Neutrophil (primary cell): ENCODE measurements around the gene AGR2.

ENCODE experiments used
- H3K27ac ChIP-seq: fragments of 200-600 bp; sonication (generic); 2 replicates; pipeline ENCODE4 v1.5.1; 2016; ENCODE audit warnings: mild to moderate bottlenecking, moderate library complexity
- H3K27me3 ChIP-seq: fragments of 200-600 bp; sonication (generic); 2 replicates; pipeline ENCODE4 v1.6.0; 2016; ENCODE audit warnings: mild to moderate bottlenecking
- H3K36me3 ChIP-seq: fragments of 200-600 bp; sonication (generic); 2 replicates; pipeline ENCODE4 v1.5.1; 2017
- H3K4me1 ChIP-seq, 2 experiments: fragments of 200-600 bp in 1 of 2; sonication (generic) in 1 of 2; 1 replicate in 1 of 2; 2 replicates in 1 of 2; pipeline versions ENCODE4 v1.5.1 to v1.6.1; 2013 to 2016; ENCODE audit warnings: low read depth in 1 of 2, low read length in 1 of 2, mild to moderate bottlenecking in 1 of 2, moderate library complexity in 1 of 2; ENCODE audit not compliant: control insufficient read depth in 1 of 2, insufficient read depth in 1 of 2
- H3K4me3 ChIP-seq, 2 experiments: fragments of 200-600 bp in 1 of 2; sonication (generic) in 1 of 2; 1 replicate in 1 of 2; 2 replicates in 1 of 2; pipeline ENCODE4 v1.5.1; 2013 to 2016; ENCODE audit warnings: low read depth in 1 of 2, low read length in 1 of 2, mild to moderate bottlenecking in 1 of 2, moderate library complexity in 1 of 2
- H3K9me3 ChIP-seq: fragments of 200-600 bp; sonication (generic); 2 replicates; pipeline ENCODE4 v1.5.1; 2016
- CTCF ChIP-seq: fragments of 200-600 bp; sonication (generic); IDR thresholded peaks from 2 replicates; pipeline ENCODE4 v1.5.1; 2016; ENCODE audit warnings: antibody characterized with exemption

The AGR2 gene

GRCh38 chr7:16747102-16747501 is 57.7 kb downstream of the AGR2 start:
- Histone ChIP-seq H3K4me3 (no peak overlapping the region), H3K36me3 (no peaks in the 10 kb centered on the region), H3K27me3 (no peaks in the 10 kb centered on the region), H3K9me3 (no peaks in the 10 kb centered on the region), H3K4me1 (no peaks in the 10 kb centered on the region), H3K27ac (no peak overlapping the region)
- no peak for TF ChIP-seq CTCF

- no peaks in the 10 kb centered on the region for H3K9me3 ChIP-seq
- H3K27me3 ChIP-seq = no peaks in the 10 kb centered on the region
- no peak overlapping the region for H3K4me3 ChIP-seq
- no peak overlapping the region for H3K27ac ChIP-seq
- H3K4me1 ChIP-seq = no peaks in the 10 kb centered on the region
- H3K36me3 ChIP-seq = no peaks in the 10 kb centered on the region
- TF ChIP-seq CTCF = no peak
These were observed 59.2 kb downstream of the AGR2 start for GRCh38 chr7:16745645-16746044.

GRCh38 chr7:16744518-16745250 is 60.1 kb downstream of the AGR2 start:
- TF ChIP-seq CTCF = no peak
- Histone ChIP-seq H3K27ac (no peak overlapping the region), H3K36me3 (no peaks in the 10 kb centered on the region), H3K27me3 (no peaks in the 10 kb centered on the region), H3K9me3 (no peaks in the 10 kb centered on the region), H3K4me3 (no peak overlapping the region), H3K4me1 (no peaks in the 10 kb centered on the region)

- H3K27ac ChIP-seq = no peak overlapping the region
- no peaks in the 10 kb centered on the region for H3K36me3 ChIP-seq
- TF ChIP-seq CTCF = no peak
These were observed 61.6 kb downstream of the AGR2 start for GRCh38 chr7:16743236-16743635.

GRCh38 chr7:16742547-16742946 is 62.3 kb downstream of the AGR2 start:
- H3K27me3 ChIP-seq = no peaks in the 10 kb centered on the region
- TF ChIP-seq CTCF = no peak
- no peak overlapping the region for H3K27ac ChIP-seq
- H3K36me3 ChIP-seq = no peaks in the 10 kb centered on the region
- H3K9me3 ChIP-seq = no peaks in the 10 kb centered on the region
- H3K4me1 ChIP-seq = no peaks in the 10 kb centered on the region
- no peak overlapping the region for H3K4me3 ChIP-seq

More at GRCh38 chr7:16743236-16743635, 61.6 kb downstream of the AGR2 start:
- Histone ChIP-seq H3K9me3 (no peaks in the 10 kb centered on the region), H3K4me3 (no peak overlapping the region), H3K4me1 (no peaks in the 10 kb centered on the region), H3K27me3 (no peaks in the 10 kb centered on the region)
